SK-N-SH (cell line): ENCODE data around the gene RIMS1.

Source experiments
- CHD2 ChIP-seq: fragments of 150-350 bp; IDR thresholded peaks from 2 replicates; pipeline ENCODE4 v1.6.1; 2018; ENCODE audit warnings: low read length; ENCODE audit not compliant: partially characterized antibody
- CTCF ChIP-seq: fragments of 200-600 bp; sonication (generic); IDR thresholded peaks from 2 replicates; pipeline ENCODE4 v1.6.1; 2017; ENCODE audit warnings: antibody characterized with exemption, mild to moderate bottlenecking, moderate library complexity
- ELF1 ChIP-seq: IDR thresholded peaks from 2 replicates; pipeline ENCODE4 v1.4.0; 2012
- EP300 ChIP-seq, 2 experiments: IDR thresholded peaks; 2 replicates each; pipeline versions ENCODE4 v1.4.0 to v1.6.1; 2012; ENCODE audit warnings: borderline replicate concordance in 1 of 2, low read depth in 1 of 2, low read length in 1 of 2
- EZH2phosphoT487 ChIP-seq: fragments of 200-600 bp; sonication (generic); IDR thresholded peaks from 2 replicates; pipeline ENCODE4 v1.6.1; 2017; ENCODE audit warnings: low read depth, mixed run types, mild to moderate bottlenecking, antibody characterized with exemption, moderate library complexity, borderline replicate concordance
- MAX ChIP-seq: IDR thresholded peaks from 2 replicates; pipeline ENCODE4 v1.4.0; 2012; ENCODE audit warnings: low read depth
- MEF2A ChIP-seq: IDR thresholded peaks from 2 replicates; pipeline ENCODE4 v1.4.0; 2012; ENCODE audit warnings: low read depth, borderline replicate concordance
- PBX3 ChIP-seq: IDR thresholded peaks from 2 replicates; pipeline ENCODE4; 2012
- POLR2AphosphoS5 ChIP-seq: IDR thresholded peaks from 2 replicates; pipeline ENCODE4 v1.6.1; 2012; ENCODE audit warnings: low read depth, low read length
- RCOR1 ChIP-seq: fragments of 150-350 bp; IDR thresholded peaks from 2 replicates; pipeline ENCODE4 v1.6.1; 2017; ENCODE audit warnings: antibody characterized with exemption, low read length
- REST ChIP-seq: IDR thresholded peaks from 2 replicates; pipeline ENCODE4 v1.6.1; 2012; ENCODE audit warnings: mild to moderate bottlenecking, low read depth, low read length, moderate library complexity
- SIN3A ChIP-seq: IDR thresholded peaks from 2 replicates; pipeline ENCODE4 v1.6.1; 2012; ENCODE audit warnings: low read depth, mild to moderate bottlenecking, low read length, moderate library complexity, borderline replicate concordance

- TF ChIP-seq MEF2A, result no peak
- TF ChIP-seq CTCF, result no peak
- no peak for TF ChIP-seq SIN3A
- TF ChIP-seq REST, result no peak
- no peak for TF ChIP-seq POLR2AphosphoS5
- TF ChIP-seq RCOR1, result no peak
- TF ChIP-seq EP300 (IDR thresholded peaks at IDR 0.05; ENCODE audit: borderline replicate concordance in 1 of 2, low read depth in 1 of 2, low read length in 1 of 2), result no peak
- TF ChIP-seq PBX3, result no peak
- TF ChIP-seq ELF1, result no peak
- no peak for TF ChIP-seq CHD2
- no peak for TF ChIP-seq MAX
- TF ChIP-seq EZH2phosphoT487, result no peak
These were observed 14.3 kb downstream of the RIMS1 start for GRCh38 chr6:71900642-71901041.
